Kidney (tissue), 14 donors: ENCODE results near the gene STRN3. TPM values are rescaled to one million over a fixed set of nuclear protein-coding genes. Genes with fewer than 3 reads are reported as not detected.

Experiments
- DNase-seq, 5 donors: peaks; one replicate each; pipeline ENCODE4 v3.0.0-alpha.2; 2013 to 2020
- FAIRE-seq: peaks from 2 replicates; lab custom pipeline; 2012; peaks lifted over from hg19 to GRCh38; lab: Jason Lieb, UNC
- H3K27ac ChIP-seq, 2 donors: one replicate each; pipeline ENCODE4 v1.7.0; 2013; ENCODE audit warnings: low read depth in 2 of 2, low read length in 2 of 2, inconsistent platforms in 1 of 2
- H3K27me3 ChIP-seq: one replicate; pipeline ENCODE4 v1.7.1; 2013; ENCODE audit warnings: low read length, inconsistent platforms; ENCODE audit not compliant: control insufficient read depth, insufficient read depth
- H3K36me3 ChIP-seq, 3 donors: one replicate each; pipeline versions ENCODE4 v1.7.0 to v1.7.1; 2013; ENCODE audit warnings: low read length in 3 of 3, control low read depth in 1 of 3, inconsistent platforms in 1 of 3; ENCODE audit not compliant: insufficient read depth in 3 of 3, control insufficient read depth in 2 of 3
- H3K4me1 ChIP-seq, 3 donors: one replicate each; pipeline versions ENCODE4 v1.7.0 to v1.7.1; 2013; ENCODE audit warnings: low read length in 3 of 3, inconsistent platforms in 1 of 3, low read depth in 1 of 3; ENCODE audit not compliant: control insufficient read depth in 2 of 3, insufficient read depth in 2 of 3
- H3K4me3 ChIP-seq, 3 donors: one replicate each; pipeline versions ENCODE4 v1.7.0 to v1.8.1; 2013; ENCODE audit warnings: low read length in 3 of 3, control low read depth in 1 of 3, inconsistent platforms in 1 of 3
- H3K9ac ChIP-seq, 3 donors: one replicate each; pipeline versions ENCODE4 v1.7.0 to v1.7.1; 2013; ENCODE audit warnings: low read length in 3 of 3, control low read depth in 1 of 3, inconsistent platforms in 1 of 3
- H3K9me3 ChIP-seq, 3 donors: one replicate each; pipeline versions ENCODE4 v1.7.0 to v1.7.1; 2013; ENCODE audit warnings: low read length in 3 of 3, control low read depth in 1 of 3, inconsistent platforms in 1 of 3; ENCODE audit not compliant: control insufficient read depth in 2 of 3, insufficient read depth in 1 of 3
- CTCF ChIP-seq: IDR thresholded peaks from 3 replicates; pipeline ENCODE4 v1.5.1; 2012; ENCODE audit warnings: mild to moderate bottlenecking, moderate library complexity, borderline replicate concordance; ENCODE audit not compliant: insufficient read depth; ENCODE audit errors: extremely low read depth
- intact Hi-C: fragments of 100-400 bp; cut with DNase I; formaldehyde crosslinking; loops from one replicate; pipeline ENCODE4 v1.11.1; 2022
- polyA plus RNA-seq: library from polyadenylated mRNA; stranded (reverse); fragments of 350-450 nt; fragmentation: Illumina TruSeq; extraction: RNeasy Lipid Tissue Mini Kit (QIAGEN cat#74804); gene quantifications from one replicate; pipeline ENCODE4 v1.2.3, GENCODE V29; 2014; ENCODE audit warnings: low read depth, low replicate concordance; ENCODE audit not compliant: insufficient read depth
- total RNA-seq: library from RNA; stranded (reverse); fragmentation: NEBNext Ultra II Directional; extraction: Animal tissue kit (Norgen Biotek cat#: 25700); gene quantifications from one replicate; pipeline ENCODE4 v1.2.1, GENCODE V29; 2021
- donor health status: control.
- donor health status: control.
- donor health status: control.
- donor health status: control.
- donor health status: control.
- donor health status: DM: yes; HTN: yes; CAD: no.
- donor health status: Normal renal cell carcinoma (clear cell type).

The STRN3 gene
- total and polyA plus RNA-seq, 2 donors from 2014 or later, result 10.6 to 52.9 TPM

DNA sequence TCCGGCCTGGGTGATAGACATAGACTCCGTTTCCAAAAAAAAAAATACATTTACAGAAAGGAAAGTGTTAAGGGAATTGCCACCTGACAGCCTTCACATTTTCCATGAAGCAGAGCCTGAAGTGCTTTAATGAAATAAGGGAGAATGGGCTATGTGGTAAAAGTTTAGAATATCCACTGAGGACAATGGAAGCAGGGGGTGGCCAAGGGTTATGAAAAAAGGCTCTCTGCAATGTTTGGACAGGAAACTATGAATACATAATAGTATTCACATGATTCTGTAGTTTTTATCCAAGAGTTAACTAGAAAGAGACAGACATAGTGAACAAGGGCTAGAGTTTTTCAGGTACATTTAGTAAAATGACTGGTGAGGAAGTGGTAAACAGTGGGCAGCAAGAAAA is 76.5 kb downstream of the STRN3 start:
- H3K36me3 ChIP-seq, result peaks cover 0 to 18% (median 14%) of the 10 kb centered on the region in 3 donors
- no peak overlapping the region for H3K9ac ChIP-seq
- no peak for FAIRE-seq

DNA sequence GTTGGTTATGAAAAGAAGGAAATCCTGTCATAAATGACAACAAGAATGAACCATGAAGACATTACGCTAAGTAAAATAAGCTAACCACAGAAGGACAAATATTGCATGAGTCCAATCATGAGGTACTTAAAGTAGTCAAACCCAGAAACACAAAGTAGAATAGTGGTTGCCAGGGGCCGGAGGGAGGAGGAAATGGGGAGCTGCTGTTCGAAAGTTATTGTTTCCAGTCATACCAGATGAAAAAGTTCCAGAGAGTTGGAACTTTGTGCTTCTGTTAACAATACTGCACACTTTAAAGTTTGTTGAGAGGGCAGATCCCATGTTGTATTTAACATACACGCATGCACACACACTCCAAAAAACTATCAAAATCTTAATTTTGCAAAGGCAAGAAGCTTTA is 82.5 kb downstream of the STRN3 start:
- H3K9ac ChIP-seq, result no peak overlapping the region
- H3K4me3 ChIP-seq, result no peak overlapping the region
- TF ChIP-seq CTCF, result no peak
- intact Hi-C loops, result no loop called here
- DNase-seq (no peak), FAIRE-seq (no peak)
- H3K9me3 ChIP-seq, result no peaks in the 10 kb centered on the region
- no peak overlapping the region for H3K27ac ChIP-seq
- no peaks in the 10 kb centered on the region for H3K4me1 ChIP-seq
- H3K27me3 ChIP-seq, result no peaks in the 10 kb centered on the region
- peaks cover 0 to 17% (median 9%) of the 10 kb centered on the region in 3 donors for H3K36me3 ChIP-seq

More for the DNA sequence above, 76.5 kb downstream of the STRN3 start:
- intact Hi-C loops, result no loop called here
- Histone ChIP-seq H3K4me3 (no peak overlapping the region), H3K9me3 (no peaks in the 10 kb centered on the region), H3K27me3 (no peaks in the 10 kb centered on the region), H3K27ac (no peak overlapping the region), H3K4me1 (no peaks in the 10 kb centered on the region)
- TF ChIP-seq CTCF, result no peak
- DNase-seq, result no peak

GRCh38 chr14:30940886-30941285 is 85.3 kb downstream of the STRN3 start:
- Histone ChIP-seq H3K9ac (no peak overlapping the region), H3K27me3 (no peaks in the 10 kb centered on the region), H3K36me3 (peaks cover 0 to 12% (median 5%) of the 10 kb centered on the region in 3 donors), H3K9me3 (no peaks in the 10 kb centered on the region), H3K4me1 (no peaks in the 10 kb centered on the region), H3K27ac (no peak overlapping the region), H3K4me3 (no peak overlapping the region)
- FAIRE-seq, result no peak
- intact Hi-C loops, result no loop called here
- no peak for DNase-seq
- no peak for TF ChIP-seq CTCF

DNA sequence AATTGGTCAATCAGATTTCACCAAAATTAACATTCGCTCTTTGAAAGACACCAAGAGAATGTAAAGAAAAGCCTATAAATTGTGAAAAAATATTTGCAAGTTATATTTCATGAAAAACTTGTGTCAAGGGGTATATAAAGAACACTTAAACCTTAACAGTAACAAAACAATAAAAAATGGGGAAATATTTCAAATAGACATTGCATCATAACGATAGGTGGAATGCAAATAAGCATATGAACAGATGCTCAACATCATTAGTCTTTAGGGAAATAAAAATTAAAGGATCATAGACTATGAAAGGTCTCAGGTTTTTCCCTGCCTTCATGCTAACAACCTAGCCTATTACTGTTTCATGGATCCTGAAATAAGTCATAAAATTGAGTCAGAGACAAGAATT is 87.6 kb downstream of the STRN3 start:
- Histone ChIP-seq H3K27ac (no peak overlapping the region), H3K9ac (no peak overlapping the region), H3K27me3 (no peaks in the 10 kb centered on the region), H3K9me3 (no peaks in the 10 kb centered on the region), H3K36me3 (peaks cover 0 to 21% (median 0%) of the 10 kb centered on the region in 3 donors), H3K4me1 (no peaks in the 10 kb centered on the region), H3K4me3 (no peak overlapping the region)
- intact Hi-C loops, result no loop called here
- no peak for DNase-seq
- TF ChIP-seq CTCF, result no peak
- FAIRE-seq, result no peak
